GM21737 (cell line): ENCODE measurements around the gene FRS3.

ENCODE experiments used
- ATAC-seq: cut with Tn5 transposase; IDR thresholded peaks from one replicate; pipeline ENCODE4 v1.9.1; 2021; ENCODE audit warnings: mild to moderate bottlenecking, moderate library complexity; ENCODE audit not compliant: unreplicated experiment

FRS3 gene

DNA sequence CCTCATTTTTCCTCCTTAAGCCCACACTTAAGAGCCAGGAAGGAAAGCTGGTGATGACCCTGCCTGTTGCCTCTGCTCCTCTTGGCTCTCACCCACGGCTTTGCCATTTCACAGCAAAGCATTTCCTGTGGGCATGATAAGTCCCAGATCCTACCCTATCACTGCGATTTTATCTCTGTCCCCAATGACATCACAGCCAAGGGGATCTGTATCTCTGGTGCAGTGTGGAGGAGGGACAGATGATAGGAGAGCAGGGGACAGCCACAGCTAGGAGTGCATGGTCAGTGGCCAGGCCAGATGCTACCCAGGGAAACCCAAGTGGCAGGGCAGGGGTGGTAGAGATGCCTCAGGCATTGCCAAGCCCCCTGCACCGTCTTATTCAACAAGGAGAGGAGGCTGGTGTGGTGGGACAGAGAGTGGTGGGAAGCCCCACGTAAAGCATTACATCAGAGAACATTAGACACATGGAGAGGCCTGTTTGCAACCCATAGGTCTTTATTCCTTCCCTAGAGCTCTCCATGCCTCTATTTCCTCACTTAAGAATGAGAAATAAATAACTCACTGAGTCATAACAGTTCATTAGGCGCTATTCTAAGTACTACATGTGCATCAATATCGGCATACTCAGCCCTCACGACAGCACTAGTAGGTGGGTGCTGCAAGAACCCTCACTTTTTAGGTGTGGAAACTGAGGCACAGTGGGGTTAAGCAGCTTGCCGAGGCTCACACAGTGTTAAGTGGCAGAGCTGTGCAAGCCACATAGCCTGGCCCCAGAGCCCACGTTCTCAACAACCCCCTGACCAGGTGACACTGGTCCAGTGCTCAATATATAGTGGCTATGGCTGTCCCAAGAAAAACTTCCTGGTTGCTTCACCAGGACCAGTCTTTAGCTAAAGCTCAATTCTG is 48.9 kb downstream of the FRS3 start:
- ATAC-seq, result no peak

DNA sequence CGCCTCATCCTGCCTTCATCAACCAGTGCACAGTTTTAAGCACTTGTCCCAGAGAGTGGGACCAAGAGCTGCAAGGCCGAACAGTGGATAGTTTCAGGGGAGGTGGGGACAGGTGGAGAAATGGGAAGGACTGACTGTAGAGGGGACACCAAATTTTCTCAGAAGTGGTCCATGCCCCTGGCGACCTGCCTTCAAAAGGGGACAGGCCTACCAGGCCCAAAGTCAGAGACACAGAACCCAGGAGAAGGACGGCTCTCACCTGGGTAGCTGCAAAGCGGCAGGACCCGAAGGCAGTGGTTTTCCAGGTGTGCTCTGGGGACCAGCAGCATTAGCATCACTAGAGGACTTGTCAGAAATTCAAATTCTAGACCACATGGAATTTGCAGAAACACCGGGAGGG is 50.1 kb downstream of the FRS3 start:
- no peak for ATAC-seq

DNA sequence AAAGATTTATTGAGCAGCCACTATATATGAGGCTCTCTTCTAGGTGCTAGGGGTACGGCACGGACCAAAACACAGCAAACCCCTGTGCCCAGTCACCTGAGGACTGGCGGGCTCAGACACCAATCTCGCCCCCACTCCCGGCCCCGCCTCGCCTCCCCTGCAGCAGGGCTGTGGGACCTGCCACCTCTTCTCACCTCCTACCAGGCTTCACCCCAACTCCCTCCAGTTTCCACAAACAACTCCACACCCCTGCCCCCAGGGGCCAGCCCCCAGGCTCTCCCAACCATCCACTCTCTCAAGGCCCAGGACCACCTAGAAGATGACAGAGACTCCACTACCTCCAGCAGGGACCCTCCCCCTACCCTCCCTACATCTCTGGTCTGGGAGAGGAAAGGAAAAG is 50.7 kb downstream of the FRS3 start:
- ATAC-seq, result no peak

DNA sequence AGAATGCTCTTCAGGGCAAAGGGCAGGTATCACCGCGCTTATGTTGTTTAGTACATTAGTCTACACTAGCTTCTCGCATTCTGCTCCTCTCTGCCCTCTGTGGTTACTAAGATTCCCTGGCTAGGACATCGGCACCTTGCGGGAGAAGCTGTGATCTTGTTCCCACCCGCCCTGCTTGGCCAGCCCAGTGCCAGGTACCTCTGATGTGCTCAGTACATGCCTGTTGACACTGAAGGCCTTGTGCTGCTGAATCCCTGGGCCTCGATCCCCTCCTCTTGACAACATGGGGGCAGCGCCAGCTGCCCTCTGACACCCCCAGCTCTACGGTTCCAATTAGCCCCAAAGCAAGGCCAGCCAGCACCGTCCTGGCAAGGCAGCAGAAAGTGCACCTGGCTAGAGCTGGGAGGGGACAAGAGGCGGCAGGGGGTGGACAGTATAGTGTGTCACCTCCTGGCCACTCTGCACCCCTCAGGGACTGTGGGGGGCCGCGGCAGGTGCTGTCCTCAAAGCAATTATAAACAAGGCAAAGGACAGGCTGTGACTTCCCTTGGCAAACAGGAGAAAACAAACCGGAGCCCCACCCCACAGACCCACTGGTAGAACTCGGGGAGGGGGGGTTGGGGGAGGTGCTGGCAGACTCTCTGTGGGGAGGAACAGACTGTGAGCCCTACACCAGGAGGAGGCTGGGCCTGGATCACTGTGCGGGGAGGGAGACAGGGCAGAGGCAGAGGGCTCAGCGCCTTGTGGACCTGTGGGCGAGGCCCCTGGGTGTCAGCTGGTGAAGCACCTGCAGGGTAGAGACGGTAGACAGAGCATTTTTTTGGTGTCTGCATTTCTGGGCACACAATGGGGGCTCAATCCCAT is 51.4 kb downstream of the FRS3 start:
- no peak for ATAC-seq

DNA sequence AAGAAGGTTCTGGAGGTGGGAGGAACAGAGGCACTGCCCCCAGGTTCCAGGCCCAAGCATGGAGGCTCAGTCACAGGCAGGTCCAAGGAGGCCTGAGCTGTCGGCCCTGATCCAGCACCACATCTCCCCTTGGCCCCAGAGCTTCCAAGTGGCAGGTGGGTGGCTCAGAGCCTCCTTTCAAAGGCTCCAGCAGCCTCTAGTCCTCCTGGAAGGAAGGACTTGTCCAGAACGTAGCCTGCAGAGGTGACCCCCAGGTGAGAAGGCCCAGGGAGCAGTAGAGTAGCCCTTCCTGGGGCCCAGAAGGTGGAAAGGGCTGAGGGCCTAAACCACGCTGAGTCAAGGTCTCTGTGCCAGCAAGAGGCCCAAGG is 52.0 kb downstream of the FRS3 start:
- ATAC-seq, result no peak

DNA sequence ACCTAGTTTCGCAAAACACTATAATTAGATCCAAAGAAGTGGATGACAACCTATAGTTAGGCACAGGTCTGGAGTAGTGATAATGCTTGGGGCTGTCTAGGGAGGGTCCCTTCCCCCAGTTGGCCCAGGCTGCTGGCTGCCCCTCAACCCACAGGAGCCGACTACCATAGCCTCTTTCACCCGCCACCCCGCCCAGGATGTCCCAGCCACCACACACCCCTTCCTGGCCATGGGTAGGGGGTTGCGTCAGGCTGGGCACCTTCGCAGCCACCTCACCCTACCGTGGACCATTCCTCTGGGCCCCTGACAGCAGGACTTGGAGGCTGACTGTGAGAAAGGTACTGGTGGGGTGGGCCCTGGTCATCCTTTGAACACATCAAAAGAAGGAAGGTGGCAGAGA is 52.8 kb downstream of the FRS3 start:
- no peak for ATAC-seq

DNA sequence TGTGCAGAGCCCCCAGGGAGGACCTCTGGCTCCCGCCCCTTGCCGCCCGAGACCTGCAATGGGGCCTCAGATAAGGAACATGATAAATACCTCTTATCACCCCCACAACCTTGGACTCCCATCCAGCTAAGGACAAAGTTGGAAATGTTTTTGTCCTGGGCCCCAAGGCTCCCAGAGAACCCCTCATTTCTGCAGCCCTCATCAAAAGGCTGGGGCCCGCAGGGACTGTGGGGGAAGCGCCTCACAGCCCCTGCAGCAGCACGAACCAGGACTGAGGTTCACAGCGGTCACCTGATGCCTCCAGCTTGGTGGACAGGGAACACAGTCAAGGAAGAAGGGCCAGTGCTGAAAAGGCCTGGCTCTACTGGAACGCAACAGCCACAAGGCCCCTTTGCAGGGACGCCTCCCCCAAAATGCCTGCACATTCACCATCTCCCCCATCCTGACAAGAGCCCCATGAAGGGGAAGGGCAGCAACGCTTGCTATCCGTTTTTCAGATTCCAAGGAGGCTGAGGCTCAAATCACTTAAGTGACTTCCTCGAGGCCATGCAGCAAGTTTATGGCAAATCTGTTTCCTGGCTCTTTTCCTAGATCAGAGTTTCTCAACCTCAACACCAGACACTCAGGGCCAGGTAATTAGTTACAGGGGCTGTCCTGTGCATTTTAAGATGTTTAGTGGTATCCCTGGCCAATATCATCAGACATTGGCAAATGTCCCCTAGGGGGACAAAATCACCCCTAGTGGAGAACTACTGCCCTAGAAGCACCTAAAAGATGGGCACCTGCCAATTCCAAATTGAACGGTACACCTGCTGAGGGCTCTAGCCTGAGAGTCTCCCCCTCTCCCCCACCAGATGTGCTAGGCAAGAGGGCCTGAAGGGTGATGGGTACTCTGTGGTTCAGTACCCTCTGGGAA is 54.9 kb downstream of the FRS3 start:
- no peak for ATAC-seq

DNA sequence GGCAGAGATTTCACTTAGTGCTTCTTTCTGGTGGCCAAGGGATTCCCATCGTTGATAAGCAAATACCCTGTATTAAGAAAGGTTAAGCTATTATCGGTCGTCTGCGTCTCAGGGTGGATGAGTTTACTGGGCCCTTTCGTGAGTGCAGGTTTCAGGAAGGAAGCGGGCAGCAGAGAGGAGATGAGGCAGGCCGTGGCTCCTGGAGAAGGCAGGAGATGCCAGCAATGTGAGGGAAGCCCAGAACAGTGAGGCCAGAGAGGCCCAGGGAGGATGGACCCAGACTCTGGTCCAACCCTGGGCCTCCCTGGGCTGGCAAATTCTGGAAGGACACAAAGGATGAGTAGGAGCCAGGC is 55.5 kb downstream of the FRS3 start:
- no peak for ATAC-seq

DNA sequence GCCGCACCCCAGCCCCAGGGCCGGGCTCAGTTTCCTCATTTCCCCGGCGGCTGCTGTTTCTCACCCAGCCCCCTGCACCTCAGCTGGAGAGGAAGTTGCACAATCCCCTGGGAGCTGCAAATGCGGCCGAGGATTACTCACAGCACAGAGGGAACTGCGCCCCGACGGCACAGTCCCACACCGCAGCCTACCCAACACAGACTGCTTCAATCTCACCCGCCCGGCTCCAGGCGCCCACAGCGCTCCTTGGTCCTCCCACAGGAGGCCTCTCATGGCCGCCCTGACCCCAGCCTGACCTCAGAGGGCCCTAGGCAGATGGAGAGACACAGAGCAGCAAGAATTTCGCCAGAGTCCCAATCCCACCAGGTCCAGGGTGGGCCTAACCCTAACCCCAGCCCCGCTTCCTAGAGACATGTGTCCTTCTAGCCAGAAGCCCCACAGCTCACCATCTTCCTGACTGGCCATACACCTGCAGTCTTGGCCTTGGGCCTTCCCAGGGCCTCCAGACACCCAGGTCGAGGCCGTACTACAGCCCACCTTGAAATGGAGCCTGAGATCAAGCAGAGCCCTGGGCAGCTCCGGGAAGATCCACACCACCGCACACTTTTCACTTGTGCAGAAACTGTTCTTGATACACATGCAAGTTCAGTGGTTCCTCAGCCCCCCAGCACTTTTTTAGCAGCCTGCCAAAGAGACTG is 56.0 kb downstream of the FRS3 start:
- peak; percentile 71 for ATAC-seq

DNA sequence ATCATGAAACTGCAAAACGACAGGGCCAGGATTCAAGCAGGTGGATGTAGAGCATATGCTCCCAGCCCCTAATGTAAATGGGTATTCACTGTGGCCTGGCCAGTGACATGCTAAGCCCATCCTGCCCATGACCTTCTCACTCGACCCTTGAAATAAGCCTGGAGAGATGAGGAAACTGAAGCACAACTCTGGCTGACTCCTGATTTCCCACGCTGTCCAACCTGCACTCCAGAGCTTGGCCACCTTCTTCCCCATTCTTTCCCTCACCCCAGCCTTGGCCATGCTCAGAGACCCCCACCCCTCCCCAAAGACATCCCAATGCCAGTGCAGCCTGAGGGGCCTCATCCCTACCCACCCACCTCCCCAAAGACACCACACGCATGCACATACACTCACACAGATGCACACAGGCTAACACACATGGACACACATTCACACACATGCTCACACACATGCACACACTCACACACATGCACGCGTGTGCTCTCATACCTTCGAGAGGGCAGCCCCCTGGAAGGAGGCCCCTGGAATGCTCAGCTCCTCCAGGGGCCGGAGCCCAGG is 56.7 kb downstream of the FRS3 start:
- no peak for ATAC-seq

DNA sequence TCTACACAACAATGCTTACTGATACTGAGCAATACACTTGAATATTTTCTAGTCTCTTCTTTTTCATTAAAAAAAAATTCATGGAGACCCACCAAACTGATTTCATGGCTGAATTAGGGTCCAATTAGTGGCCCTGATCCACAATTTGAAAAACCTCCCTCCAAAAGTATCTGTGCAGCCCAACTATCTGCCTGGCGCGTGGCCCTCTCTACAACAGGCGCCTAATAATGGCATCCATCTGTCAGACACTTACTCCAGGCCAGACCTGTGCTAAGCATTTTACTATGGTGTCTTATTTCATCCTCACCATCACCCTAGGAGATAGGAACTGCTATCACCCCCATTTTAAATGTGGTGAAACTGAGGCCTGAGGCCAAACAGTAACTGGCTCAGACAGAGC is 58.3 kb downstream of the FRS3 start:
- ATAC-seq, result no peak

DNA sequence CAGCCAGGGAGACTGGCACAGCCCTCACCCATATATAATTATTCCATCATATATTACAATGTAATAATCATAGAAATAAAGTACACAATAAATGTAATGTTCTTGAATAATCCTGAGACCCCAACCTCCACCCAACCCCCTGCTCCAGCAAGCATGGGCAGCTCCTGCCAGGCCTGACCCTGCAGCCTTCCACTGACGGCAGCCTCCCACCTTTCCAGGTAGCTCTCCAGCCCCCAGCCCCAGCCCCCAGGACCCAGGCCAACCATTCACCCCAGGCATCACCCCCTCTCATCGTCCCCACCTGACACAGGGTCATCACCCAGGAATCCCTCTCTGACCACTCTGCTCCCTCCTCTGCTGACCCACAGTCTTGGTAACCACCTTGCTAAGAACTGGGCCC is 58.9 kb downstream of the FRS3 start:
- no peak for ATAC-seq

DNA sequence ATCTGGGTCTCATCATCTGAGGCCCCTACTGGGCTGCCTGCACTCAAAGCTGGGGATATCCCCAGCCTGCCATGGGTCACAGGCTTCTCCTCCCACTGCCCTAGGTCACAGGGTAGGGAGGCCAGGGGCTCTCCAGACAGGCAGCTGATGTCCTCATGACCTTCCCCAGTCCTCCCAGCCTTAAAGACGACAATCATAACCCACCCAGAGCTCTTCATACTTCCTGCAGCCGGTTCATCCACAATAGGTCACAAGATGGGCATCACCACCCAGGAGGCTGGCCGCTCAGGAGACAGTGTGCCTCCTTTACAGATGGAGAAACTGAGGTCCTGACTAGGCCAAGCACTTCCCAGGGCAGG is 59.5 kb downstream of the FRS3 start:
- peak; percentile 21 for ATAC-seq
